ENCODE data around the gene PITPNM3. TPM values are rescaled to one million over a fixed set of nuclear protein-coding genes. Genes with fewer than 3 reads are reported as not detected.

PITPNM3 gene
- total and polyA plus RNA-seq, 4 donors = 2.0 to 12.6 (median 5.4) TPM

DNA sequence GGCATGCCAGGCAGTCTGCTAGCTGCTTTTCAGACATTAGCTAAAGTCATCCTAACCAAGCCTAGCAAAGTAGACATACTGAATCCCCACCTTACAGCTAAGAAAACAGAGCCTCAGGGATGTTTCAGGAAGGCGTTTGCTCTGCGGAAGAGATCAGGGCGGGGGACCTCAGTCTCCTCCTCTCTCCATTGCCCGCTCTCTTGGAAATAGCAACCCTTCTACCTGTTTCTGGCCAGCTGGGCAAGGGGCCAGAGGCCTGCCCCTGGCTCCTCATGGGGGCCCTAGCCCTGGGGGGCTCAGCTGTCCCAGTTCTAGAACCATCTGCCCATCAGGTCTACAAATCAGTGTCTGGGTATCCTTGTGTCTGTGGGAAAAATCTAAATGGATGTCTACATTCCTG lies 14.5 kb downstream of the PITPNM3 start:
- ATAC-seq (ENCODE audit: insufficient read depth, low FRiP score) = no peak
- Histone ChIP-seq H3K9me3 (ENCODE audit: control insufficient read depth in 4 of 4, insufficient read depth in 3 of 4, low read length in 3 of 4) (peaks cover 0 to 5% (median 2%) of the 10 kb centered on the region in 4 donors), H3K4me3 (no peak overlapping the region), H3K9ac (ENCODE audit: insufficient read depth in 1 of 2, low read length in 2 of 2) (no peak overlapping the region), H3K36me3 (ENCODE audit: control insufficient read depth in 4 of 4, insufficient read depth in 4 of 4, low read length in 4 of 4) (peaks cover 0 to 3% (median 0%) of the 10 kb centered on the region in 4 donors), H3K27ac (ENCODE audit: low read depth in 1 of 2, low read length in 1 of 2) (no peak overlapping the region), H3K4me1 (ENCODE audit: control insufficient read depth in 5 of 5, insufficient read depth in 5 of 5, low read length in 5 of 5) (peaks cover 0 to 5% (median 0%) of the 10 kb centered on the region in 5 donors), H3K27me3 (ENCODE audit: control insufficient read depth in 3 of 3, insufficient read depth in 3 of 3, low read length in 2 of 3) (no peaks in the 10 kb centered on the region)
- TF ChIP-seq, protein P1, sequence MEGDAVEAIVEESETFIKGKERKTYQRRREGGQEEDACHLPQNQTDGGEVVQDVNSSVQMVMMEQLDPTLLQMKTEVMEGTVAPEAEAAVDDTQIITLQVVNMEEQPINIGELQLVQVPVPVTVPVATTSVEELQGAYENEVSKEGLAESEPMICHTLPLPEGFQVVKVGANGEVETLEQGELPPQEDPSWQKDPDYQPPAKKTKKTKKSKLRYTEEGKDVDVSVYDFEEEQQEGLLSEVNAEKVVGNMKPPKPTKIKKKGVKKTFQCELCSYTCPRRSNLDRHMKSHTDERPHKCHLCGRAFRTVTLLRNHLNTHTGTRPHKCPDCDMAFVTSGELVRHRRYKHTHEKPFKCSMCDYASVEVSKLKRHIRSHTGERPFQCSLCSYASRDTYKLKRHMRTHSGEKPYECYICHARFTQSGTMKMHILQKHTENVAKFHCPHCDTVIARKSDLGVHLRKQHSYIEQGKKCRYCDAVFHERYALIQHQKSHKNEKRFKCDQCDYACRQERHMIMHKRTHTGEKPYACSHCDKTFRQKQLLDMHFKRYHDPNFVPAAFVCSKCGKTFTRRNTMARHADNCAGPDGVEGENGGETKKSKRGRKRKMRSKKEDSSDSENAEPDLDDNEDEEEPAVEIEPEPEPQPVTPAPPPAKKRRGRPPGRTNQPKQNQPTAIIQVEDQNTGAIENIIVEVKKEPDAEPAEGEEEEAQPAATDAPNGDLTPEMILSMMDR (IDR thresholded peaks at IDR 0.05; ENCODE audit: control extremely low read depth, extremely low read depth) = no peak
- DNase-seq = no peak
- 92% methylated on average over 4 of the region's 4 CpGs for WGBS, 2 donors

DNA sequence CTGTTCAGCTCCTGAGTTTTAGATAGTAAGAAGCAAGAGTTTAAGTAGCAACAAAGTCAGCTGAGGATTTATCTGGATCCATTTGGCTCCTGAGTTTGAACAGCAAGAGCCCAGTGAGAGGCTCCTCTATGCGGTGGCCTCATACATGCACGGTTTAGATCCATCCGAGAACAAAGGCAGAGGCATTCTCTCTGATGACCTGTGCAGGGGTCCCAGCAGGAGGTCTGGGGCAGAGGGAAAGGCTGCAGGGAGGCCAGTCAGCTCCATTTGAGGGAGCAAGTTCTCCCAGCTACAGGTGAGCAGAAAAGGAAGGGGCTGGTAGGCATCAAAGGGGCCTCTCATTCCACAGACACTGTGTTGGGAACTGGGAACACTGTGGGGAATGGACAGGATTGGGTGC lies 16.5 kb downstream of the PITPNM3 start:
- peaks cover 0 to 5% (median 2%) of the 10 kb centered on the region in 4 donors for H3K9me3 ChIP-seq (ENCODE audit: control insufficient read depth in 4 of 4, insufficient read depth in 3 of 4, low read length in 3 of 4)
- peaks cover 0 to 3% (median 0%) of the 10 kb centered on the region in 4 donors for H3K36me3 ChIP-seq (ENCODE audit: control insufficient read depth in 4 of 4, insufficient read depth in 4 of 4, low read length in 4 of 4)
- no peak overlapping the region for H3K27ac ChIP-seq (ENCODE audit: low read depth in 1 of 2, low read length in 1 of 2)
- no peaks in the 10 kb centered on the region for H3K27me3 ChIP-seq (ENCODE audit: control insufficient read depth in 3 of 3, insufficient read depth in 3 of 3, low read length in 2 of 3)
- no peak for ATAC-seq (ENCODE audit: insufficient read depth, low FRiP score)
- TF ChIP-seq, protein P1 (IDR thresholded peaks at IDR 0.05; ENCODE audit: control extremely low read depth, extremely low read depth) = no peak
- H3K9ac ChIP-seq (ENCODE audit: insufficient read depth in 1 of 2, low read length in 2 of 2) = no peak overlapping the region
- H3K4me3 ChIP-seq = no peak overlapping the region
- DNase-seq = no peak
- H3K4me1 ChIP-seq (ENCODE audit: control insufficient read depth in 5 of 5, insufficient read depth in 5 of 5, low read length in 5 of 5) = peaks cover 0 to 4% (median 0%) of the 10 kb centered on the region in 5 donors
- WGBS, 2 donors = 78 to 91% methylated on average over 3 of the region's 3 CpGs

DNA sequence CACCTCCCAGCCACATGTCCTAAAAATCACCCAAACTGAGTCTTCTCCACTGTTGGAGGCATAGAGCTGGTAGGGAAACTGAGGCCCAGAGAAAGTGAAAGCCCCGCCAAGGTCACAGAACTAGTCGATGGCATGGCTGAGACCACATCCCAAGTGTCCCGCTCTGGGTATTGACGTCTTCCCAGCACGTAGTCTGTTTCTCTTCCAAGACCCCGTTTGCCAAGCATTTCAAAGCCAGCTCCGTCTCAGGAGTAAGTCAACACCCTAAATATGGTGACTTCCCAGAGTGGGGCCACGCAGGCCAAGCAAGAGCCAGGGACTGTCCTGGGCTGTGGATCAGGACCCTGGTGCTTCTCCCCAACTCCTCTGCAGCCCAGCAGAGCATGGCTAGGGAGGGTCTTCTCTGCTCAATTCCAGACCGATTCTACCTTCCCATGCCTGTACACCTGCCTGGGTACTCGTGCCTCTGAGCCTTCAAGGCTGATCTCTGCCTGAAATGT lies 19.7 kb downstream of the PITPNM3 start:
- 94% methylated on average over 10 of the region's 10 CpGs for WGBS, 2 donors
- Histone ChIP-seq H3K4me3 (no peak overlapping the region), H3K36me3 (ENCODE audit: control insufficient read depth in 4 of 4, insufficient read depth in 4 of 4, low read length in 4 of 4) (peaks cover 0 to 3% (median 0%) of the 10 kb centered on the region in 4 donors), H3K27me3 (ENCODE audit: control insufficient read depth in 3 of 3, insufficient read depth in 3 of 3, low read length in 2 of 3) (no peaks in the 10 kb centered on the region), H3K9ac (ENCODE audit: insufficient read depth in 1 of 2, low read length in 2 of 2) (no peak overlapping the region), H3K27ac (ENCODE audit: low read depth in 1 of 2, low read length in 1 of 2) (no peak overlapping the region), H3K4me1 (ENCODE audit: control insufficient read depth in 5 of 5, insufficient read depth in 5 of 5, low read length in 5 of 5) (peaks cover 0 to 2% (median 0%) of the 10 kb centered on the region in 5 donors), H3K9me3 (ENCODE audit: control insufficient read depth in 4 of 4, insufficient read depth in 3 of 4, low read length in 3 of 4) (peaks cover 0 to 5% (median 2%) of the 10 kb centered on the region in 4 donors)
- DNase-seq (no peak), ATAC-seq (ENCODE audit: insufficient read depth, low FRiP score) (no peak)
- TF ChIP-seq, protein P1 (IDR thresholded peaks at IDR 0.05; ENCODE audit: control extremely low read depth, extremely low read depth) = no peak

DNA sequence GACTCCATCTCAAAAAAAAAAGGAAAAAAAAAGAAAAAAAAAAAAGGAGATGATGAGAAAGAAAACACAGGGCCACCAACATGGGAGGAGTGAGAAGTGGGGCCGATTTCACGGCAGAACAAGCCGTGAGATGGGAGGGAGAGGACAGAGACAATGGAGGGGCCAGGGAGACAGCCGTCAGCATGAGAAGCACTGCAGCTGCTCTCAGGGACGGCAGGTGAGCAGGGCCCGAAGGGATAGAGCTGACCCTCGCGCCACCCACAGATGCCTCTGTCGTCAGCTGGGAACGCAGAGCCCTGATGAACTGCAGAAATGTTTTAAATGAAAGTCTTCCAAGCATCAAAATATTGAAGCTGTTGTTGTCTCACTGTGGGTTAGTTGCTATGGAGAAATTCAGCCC lies 20.3 kb downstream of the PITPNM3 start:
- Histone ChIP-seq H3K36me3 (ENCODE audit: control insufficient read depth in 4 of 4, insufficient read depth in 4 of 4, low read length in 4 of 4) (peaks cover 0 to 3% (median 0%) of the 10 kb centered on the region in 4 donors), H3K9ac (ENCODE audit: insufficient read depth in 1 of 2, low read length in 2 of 2) (no peak overlapping the region), H3K4me3 (no peak overlapping the region), H3K9me3 (ENCODE audit: control insufficient read depth in 4 of 4, insufficient read depth in 3 of 4, low read length in 3 of 4) (peaks cover 0 to 5% (median 2%) of the 10 kb centered on the region in 4 donors), H3K27ac (ENCODE audit: low read depth in 1 of 2, low read length in 1 of 2) (no peak overlapping the region), H3K27me3 (ENCODE audit: control insufficient read depth in 3 of 3, insufficient read depth in 3 of 3, low read length in 2 of 3) (no peaks in the 10 kb centered on the region), H3K4me1 (ENCODE audit: control insufficient read depth in 5 of 5, insufficient read depth in 5 of 5, low read length in 5 of 5) (peaks cover 0 to 2% (median 0%) of the 10 kb centered on the region in 5 donors)
- 89% methylated on average over 10 of the region's 10 CpGs for WGBS, 2 donors
- DNase-seq (no peak), ATAC-seq (ENCODE audit: insufficient read depth, low FRiP score) (no peak)
- TF ChIP-seq, protein P1 (IDR thresholded peaks at IDR 0.05; ENCODE audit: control extremely low read depth, extremely low read depth) = no peak
